ENCODE measurements around the gene ANKRD31.

- no peak for TF ChIP-seq CTCF (IDR thresholded peaks at IDR 0.05)
- no peak for TF ChIP-seq POLR2A (IDR thresholded peaks at IDR 0.05)
Measured at GRCh38 chr5:75214928-75215327, 21.8 kb downstream of the ANKRD31 start.
